ENCODE measurements around the gene MVB12B.
"Not testable (repeated sequence)": the region's sequence is repeated elsewhere in the genome, so short reads cannot be mapped to it uniquely, and the experiment has no call there.

MVB12B gene

GRCh38 chr9:126475933-126476555 is 149.4 kb downstream of the MVB12B start:
- DNase-seq = no peak

- DNase-seq = not testable (repeated sequence)
Observed at GRCh38 chr9:126477432-126477831, 150.8 kb downstream of the MVB12B start.

- DNase-seq = no peak
Observed at GRCh38 chr9:126478216-126478981, 151.8 kb downstream of the MVB12B start.

GRCh38 chr9:126479515-126479914 is 152.9 kb downstream of the MVB12B start:
- no peak for DNase-seq

DNA sequence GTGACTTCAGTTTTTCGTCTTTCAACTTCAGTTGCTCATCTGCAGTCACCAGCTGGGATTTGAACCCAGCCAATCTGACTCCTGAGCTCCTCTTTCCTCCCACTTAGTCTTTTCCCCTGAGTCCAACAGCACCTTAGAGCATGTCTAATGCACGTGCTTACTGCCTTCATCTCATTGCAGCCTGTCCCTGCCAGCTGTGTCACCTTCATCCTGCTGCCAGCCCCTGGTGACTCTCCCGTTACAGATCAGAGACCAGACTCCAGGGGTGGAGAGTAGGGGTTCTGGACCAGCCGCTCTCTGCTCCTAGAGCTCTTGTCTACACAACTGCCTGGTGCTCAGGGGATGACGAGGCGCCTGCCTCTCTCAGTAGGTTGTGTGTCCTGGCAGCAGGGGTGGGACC is 154.2 kb downstream of the MVB12B start:
- DNase-seq = no peak

- DNase-seq = no peak
Observed at GRCh38 chr9:126481862-126482261, 155.2 kb downstream of the MVB12B start.

GRCh38 chr9:126482361-126483044 is 155.9 kb downstream of the MVB12B start:
- no peak for DNase-seq

- peak; percentile 9 for DNase-seq
Observed at GRCh38 chr9:126483468-126484073, 156.9 kb downstream of the MVB12B start.

DNA sequence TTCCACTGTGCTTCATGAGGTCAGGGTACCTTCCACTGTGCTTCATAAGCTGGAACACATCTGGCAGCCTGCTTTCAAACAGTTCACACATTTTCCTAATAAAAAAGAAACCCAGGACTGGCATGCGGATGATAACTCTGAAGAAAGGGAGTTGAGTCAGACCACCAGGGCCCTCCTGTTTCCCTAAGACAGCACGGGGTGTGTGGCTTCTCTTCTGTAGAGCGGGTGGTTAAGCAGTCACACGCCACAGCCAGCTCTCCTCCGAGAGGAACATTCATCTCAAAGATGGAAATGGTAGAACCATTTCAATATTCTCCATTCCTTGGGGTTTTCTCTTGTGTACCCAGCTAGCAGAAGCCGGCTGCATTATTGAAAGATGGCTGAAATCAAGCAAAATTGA is 159.0 kb downstream of the MVB12B start:
- DNase-seq = no peak

DNA sequence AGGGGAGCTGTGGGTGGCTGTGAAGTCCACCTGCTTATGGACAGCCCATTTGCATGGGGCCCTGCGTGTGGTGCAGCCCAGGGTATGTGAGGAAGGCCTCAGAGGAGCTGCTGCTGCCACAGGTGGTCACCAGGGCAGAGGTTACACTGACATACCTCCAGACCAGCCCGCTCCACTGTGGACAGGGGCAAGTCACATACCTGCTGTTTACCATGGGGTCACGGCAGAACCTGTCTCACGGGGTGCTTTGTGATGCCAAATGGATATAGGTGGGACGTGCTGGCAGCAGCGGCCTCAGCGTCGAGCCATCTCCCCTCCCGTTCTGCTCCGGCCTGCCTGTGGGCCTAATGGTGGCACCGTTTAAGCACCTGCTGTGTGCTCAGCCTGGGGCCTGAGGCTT is 159.6 kb downstream of the MVB12B start:
- DNase-seq = no peak

DNA sequence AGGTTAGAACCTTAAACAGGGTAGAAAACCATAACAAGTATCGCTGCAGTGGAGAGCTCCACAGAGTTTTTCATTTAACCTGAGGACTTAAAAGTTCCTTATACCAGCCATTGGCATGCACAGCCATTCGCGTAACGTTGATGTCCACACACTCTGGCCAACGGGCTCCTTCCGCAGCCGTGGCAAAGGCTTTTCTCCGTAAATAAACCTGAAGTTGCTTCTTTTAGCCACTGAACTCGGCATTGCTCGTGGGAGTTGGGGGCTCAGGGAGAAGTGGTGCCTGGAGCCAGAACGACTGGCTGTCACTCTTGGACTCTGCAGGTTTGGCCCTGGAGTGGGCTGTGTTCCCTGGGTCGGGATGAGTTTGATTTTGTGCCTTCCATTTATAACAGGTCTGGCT is 161.2 kb downstream of the MVB12B start:
- DNase-seq = no peak

- DNase-seq = no peak
Observed at GRCh38 chr9:126488310-126488709, 161.7 kb downstream of the MVB12B start.

DNA sequence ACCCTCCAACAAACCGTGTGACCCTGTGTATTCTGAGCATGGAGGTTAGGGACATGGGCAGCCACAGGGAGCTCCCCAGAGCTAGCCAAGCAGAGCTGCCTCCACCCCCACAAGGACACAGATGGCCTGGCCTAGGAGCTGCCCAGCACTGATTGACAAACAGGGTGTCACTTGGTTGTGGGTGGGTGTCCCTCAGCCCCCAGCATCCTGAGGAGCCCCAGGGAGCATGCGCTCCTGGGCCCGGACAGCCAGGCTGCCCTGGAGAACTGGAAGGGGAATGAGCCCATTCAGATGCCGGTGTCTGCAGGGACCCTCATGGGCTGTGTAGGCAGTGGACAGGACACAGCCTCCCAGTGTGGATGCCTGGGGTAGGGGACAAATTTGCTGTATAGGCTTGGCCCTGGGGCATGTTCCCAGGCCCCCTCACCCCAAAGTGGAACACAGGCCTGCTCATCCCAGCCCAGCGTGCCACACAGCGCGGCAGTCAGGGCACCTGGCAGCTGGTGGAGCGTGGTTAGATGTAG is 162.3 kb downstream of the MVB12B start:
- no peak for DNase-seq

DNA sequence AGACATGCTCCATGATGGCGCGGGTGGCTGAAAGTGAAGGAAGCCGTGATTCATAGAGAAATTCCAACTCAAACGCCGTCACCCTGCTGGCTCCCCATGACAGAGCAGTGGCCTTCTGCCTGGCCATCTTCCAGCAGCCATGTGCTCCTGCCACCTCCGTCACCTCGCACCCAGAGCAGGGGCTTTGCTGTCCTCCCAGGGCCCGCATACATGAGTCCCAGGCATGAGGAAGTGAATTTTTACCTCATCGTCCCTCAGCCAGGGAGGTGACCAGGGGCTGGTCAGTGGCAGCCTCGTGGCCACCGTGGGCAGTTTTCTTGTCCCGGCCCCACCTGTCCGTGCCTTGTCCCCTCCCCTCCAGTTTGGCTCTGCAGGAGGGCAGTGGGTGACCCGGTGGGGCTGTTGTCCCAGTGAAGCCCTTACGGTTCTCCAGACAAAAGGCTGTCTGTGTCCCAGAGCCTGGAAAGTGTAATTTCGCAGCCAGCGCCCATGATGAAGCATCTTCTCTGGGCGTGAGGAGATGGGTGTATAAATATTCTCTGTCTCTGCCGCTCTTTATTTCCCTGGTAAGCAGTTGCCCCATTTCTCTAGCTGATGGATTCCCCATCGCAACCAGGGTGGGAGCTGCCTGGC is 163.1 kb downstream of the MVB12B start:
- no peak for DNase-seq

DNA sequence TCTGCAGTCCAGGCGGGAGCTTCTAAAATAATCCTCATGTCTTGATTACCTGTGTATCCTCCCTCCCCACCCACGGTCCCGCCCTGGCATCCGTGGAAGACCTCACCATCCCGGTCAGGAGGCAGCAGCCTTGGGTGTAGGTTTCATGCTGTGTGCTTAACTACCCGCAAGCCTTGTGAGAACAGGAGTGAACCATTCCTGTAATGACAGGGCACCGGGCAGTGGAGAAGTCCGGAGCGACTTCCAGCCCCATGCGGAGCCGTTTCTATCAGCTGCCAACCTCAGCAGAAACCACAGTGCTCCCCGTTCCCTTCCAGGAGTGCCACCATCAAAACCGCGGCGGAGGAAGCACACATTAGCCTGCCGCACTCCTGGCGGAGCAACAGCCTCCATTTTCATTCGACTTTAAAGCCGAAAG is 163.6 kb downstream of the MVB12B start:
- DNase-seq = peak; percentile 26

DNA sequence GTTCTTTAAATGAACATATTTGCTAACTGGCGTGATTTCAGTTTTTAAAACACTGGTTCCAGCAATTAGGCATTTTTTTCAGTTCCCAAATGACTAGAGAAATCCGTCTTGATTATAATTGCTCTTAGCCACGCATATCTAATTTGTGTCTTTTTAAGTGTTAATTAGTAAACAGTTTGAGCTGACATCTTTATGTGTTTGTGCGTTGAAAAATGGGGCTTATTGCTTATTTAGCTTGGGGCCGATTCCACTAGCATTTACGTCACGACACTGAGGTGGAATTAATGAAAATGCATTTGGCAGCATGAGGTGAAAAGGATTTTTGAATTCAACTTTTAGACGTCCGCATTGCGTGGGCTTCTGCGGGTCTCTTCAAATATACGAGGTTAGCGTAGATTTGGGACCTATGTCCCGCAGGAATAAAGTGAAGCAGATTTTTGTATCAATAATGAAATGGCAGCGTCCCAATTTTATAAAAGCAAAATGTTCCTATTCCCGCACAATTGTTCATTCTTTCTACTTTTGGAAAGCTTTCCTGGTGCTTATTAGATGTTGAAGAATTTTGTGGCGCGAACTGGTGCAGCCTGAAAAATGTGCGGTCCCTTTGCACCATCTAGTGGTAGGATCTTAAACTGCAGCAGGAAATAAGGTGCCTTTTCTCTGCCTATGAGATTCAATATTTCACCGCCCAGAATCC is 164.4 kb downstream of the MVB12B start:
- peak; percentile 67 for DNase-seq

GRCh38 chr9:126491568-126491879 is 164.9 kb downstream of the MVB12B start:
- no peak for DNase-seq

- no peak for DNase-seq
Observed at GRCh38 chr9:126491949-126492348, 165.3 kb downstream of the MVB12B start.

- no peak for DNase-seq
Observed at GRCh38 chr9:126494264-126494663, 167.6 kb downstream of the MVB12B start.

DNA sequence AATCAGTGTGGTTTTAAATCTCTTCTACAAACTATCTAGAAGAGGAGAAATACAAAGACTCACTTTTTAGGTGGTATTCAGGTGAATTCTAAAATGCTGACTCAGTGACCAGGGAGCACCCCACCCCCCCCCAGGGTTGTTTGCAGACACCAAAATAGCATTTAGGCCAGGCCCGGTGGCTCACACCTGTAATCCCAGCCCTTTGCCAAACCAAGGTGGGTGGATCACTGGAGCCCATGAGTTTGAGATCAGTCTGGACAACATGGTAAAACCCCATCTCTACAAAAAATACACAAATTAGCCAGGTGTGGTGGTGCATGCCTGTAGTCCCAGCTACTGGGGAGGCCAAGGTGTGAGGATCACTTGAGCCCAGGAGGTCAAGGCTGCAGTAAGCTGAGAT is 168.1 kb downstream of the MVB12B start:
- no peak for DNase-seq

DNA sequence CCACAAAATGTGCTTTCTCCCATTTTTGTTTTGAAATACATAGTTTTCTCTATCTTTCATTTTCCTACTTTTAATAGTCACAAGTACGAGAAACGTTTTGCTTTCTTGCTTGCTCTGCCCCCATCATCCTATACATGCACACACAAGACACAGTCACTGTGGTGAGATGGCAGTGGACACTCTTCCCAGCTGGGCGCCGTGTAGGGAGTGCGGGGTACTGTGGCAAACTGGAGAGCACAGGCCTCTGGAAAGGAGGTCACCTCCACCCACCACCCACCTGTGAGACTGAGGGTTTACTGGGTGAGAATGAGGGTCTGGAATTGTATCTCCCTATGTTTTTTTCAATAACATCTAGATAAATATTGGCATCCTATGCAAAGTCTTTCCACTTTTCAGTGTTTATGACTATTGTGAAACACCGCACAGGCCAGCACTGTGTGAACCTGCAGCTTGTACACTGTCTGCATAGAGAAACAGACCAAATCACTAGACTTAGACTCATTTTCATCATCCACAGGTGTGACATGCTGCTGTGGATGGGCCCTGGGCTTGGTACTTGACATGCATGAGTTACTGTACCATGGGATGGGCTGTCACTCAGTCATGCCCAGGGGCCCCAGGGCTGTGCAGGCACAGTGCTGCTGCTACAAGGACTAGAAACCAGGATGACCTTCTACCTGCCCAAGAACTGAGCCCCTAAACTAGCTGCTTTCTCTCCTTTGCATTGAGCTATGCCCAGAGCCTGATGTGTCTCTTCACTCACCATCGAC is 169.0 kb downstream of the MVB12B start:
- no peak for DNase-seq

DNA sequence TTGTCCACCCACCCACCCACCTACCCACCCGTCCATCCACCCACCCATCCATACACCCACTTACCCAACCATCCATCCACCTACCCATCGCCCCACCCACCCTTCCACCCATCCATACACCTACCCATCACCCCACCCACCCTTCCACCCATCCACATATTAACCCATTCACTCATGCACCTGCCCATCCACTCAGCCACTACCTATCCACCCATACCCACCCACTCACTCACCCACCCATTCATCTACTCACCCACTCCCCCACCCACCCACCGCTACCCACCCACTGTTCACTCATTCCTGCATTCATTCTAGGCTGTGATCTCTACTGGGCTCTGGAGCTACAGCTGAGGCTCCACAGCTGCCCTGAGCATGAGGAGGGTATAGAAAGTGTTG is 169.6 kb downstream of the MVB12B start:
- DNase-seq = no peak
